Measurements from ENCODE around the gene MVB12B. TPM values are rescaled to one million over a fixed set of nuclear protein-coding genes. Genes with fewer than 3 reads are reported as not detected.

MVB12B gene
- polyA plus RNA-seq, 1 donor = 13.4 TPM

- Histone ChIP-seq H3K27ac (ENCODE audit: low read length) (no peak overlapping the region), H3K9me3 (ENCODE audit: control insufficient read depth, low read depth, low read length) (no peaks in the 10 kb centered on the region), H3K4me1 (ENCODE audit: control insufficient read depth, insufficient read depth, low read length) (no peaks in the 10 kb centered on the region), H3K36me3 (ENCODE audit: control insufficient read depth, insufficient read depth, low read length) (peaks cover 7% of the 10 kb centered on the region), H3K4me3 (ENCODE audit: low read length) (no peak overlapping the region), H3K27me3 (ENCODE audit: control insufficient read depth, insufficient read depth, low read length) (no peaks in the 10 kb centered on the region)
- WGBS (ENCODE audit: insufficient coverage, low lambda C conversion rate) = 96% methylated on average over 5 of the region's 10 CpGs
- no peak for DNase-seq
Measured at GRCh38 chr9:126491949-126492348, 165.3 kb downstream of the MVB12B start.

- Histone ChIP-seq H3K4me1 (ENCODE audit: control insufficient read depth, insufficient read depth, low read length) (peaks cover 2% of the 10 kb centered on the region), H3K9me3 (ENCODE audit: control insufficient read depth, low read depth, low read length) (no peaks in the 10 kb centered on the region), H3K27me3 (ENCODE audit: control insufficient read depth, insufficient read depth, low read length) (peaks cover under 1% of the 10 kb centered on the region), H3K36me3 (ENCODE audit: control insufficient read depth, insufficient read depth, low read length) (peaks cover 2% of the 10 kb centered on the region), H3K27ac (ENCODE audit: low read length) (no peak overlapping the region), H3K4me3 (ENCODE audit: low read length) (no peak overlapping the region)
- DNase-seq = no peak
- WGBS (ENCODE audit: insufficient coverage, low lambda C conversion rate) = no CpG with 5 or more reads among the region's 6 CpGs
Measured at GRCh38 chr9:126494264-126494663, 167.6 kb downstream of the MVB12B start.

- Histone ChIP-seq H3K27me3 (ENCODE audit: control insufficient read depth, insufficient read depth, low read length) (peaks cover 5% of the 10 kb centered on the region), H3K9me3 (ENCODE audit: control insufficient read depth, low read depth, low read length) (peaks cover 4% of the 10 kb centered on the region), H3K4me3 (ENCODE audit: low read length) (no peak overlapping the region), H3K4me1 (ENCODE audit: control insufficient read depth, insufficient read depth, low read length) (peaks cover 7% of the 10 kb centered on the region), H3K36me3 (ENCODE audit: control insufficient read depth, insufficient read depth, low read length) (peaks cover 2% of the 10 kb centered on the region), H3K27ac (ENCODE audit: low read length) (no peak overlapping the region)
- DNase-seq = no peak
- no CpG with 5 or more reads among the region's 1 CpG for WGBS (ENCODE audit: insufficient coverage, low lambda C conversion rate)
Measured at GRCh38 chr9:126494746-126495145, 168.1 kb downstream of the MVB12B start.

- Histone ChIP-seq H3K4me3 (ENCODE audit: low read length) (no peak overlapping the region), H3K27ac (ENCODE audit: low read length) (no peak overlapping the region), H3K9me3 (ENCODE audit: control insufficient read depth, low read depth, low read length) (peaks cover 7% of the 10 kb centered on the region), H3K27me3 (ENCODE audit: control insufficient read depth, insufficient read depth, low read length) (peaks cover 14% of the 10 kb centered on the region), H3K4me1 (ENCODE audit: control insufficient read depth, insufficient read depth, low read length) (peaks cover 10% of the 10 kb centered on the region), H3K36me3 (ENCODE audit: control insufficient read depth, insufficient read depth, low read length) (peaks cover 2% of the 10 kb centered on the region)
- WGBS (ENCODE audit: insufficient coverage, low lambda C conversion rate) = no CpG with 5 or more reads among the region's 7 CpGs
- DNase-seq = no peak
Measured at GRCh38 chr9:126495411-126496180, 169.0 kb downstream of the MVB12B start.

- Histone ChIP-seq H3K27me3 (ENCODE audit: control insufficient read depth, insufficient read depth, low read length) (peaks cover 17% of the 10 kb centered on the region), H3K36me3 (ENCODE audit: control insufficient read depth, insufficient read depth, low read length) (peaks cover 2% of the 10 kb centered on the region), H3K4me3 (ENCODE audit: low read length) (no peak overlapping the region), H3K9me3 (ENCODE audit: control insufficient read depth, low read depth, low read length) (peaks cover 7% of the 10 kb centered on the region), H3K27ac (ENCODE audit: low read length) (no peak overlapping the region), H3K4me1 (ENCODE audit: control insufficient read depth, insufficient read depth, low read length) (peaks cover 13% of the 10 kb centered on the region)
- DNase-seq = no peak
- WGBS (ENCODE audit: insufficient coverage, low lambda C conversion rate) = no CpG with 5 or more reads among the region's 3 CpGs
Measured at GRCh38 chr9:126496181-126496576, 169.6 kb downstream of the MVB12B start.

GRCh38 chr9:126496781-126497659 lies 170.4 kb downstream of the MVB12B start:
- no peak for DNase-seq
- no peak overlapping the region for H3K27ac ChIP-seq (ENCODE audit: low read length)
- H3K9me3 ChIP-seq (ENCODE audit: control insufficient read depth, low read depth, low read length) = peaks cover 7% of the 10 kb centered on the region
- peaks cover 13% of the 10 kb centered on the region for H3K4me1 ChIP-seq (ENCODE audit: control insufficient read depth, insufficient read depth, low read length)
- H3K4me3 ChIP-seq (ENCODE audit: low read length) = no peak overlapping the region
- no CpG with 5 or more reads among the region's 15 CpGs for WGBS (ENCODE audit: insufficient coverage, low lambda C conversion rate)
- peaks cover 2% of the 10 kb centered on the region for H3K36me3 ChIP-seq (ENCODE audit: control insufficient read depth, insufficient read depth, low read length)
- H3K27me3 ChIP-seq (ENCODE audit: control insufficient read depth, insufficient read depth, low read length) = peaks cover 17% of the 10 kb centered on the region

GRCh38 chr9:126497660-126498275 lies 171.1 kb downstream of the MVB12B start:
- Histone ChIP-seq H3K4me3 (ENCODE audit: low read length) (no peak overlapping the region), H3K27me3 (ENCODE audit: control insufficient read depth, insufficient read depth, low read length) (peaks cover 17% of the 10 kb centered on the region), H3K27ac (ENCODE audit: low read length) (no peak overlapping the region), H3K4me1 (ENCODE audit: control insufficient read depth, insufficient read depth, low read length) (peaks cover 13% of the 10 kb centered on the region), H3K36me3 (ENCODE audit: control insufficient read depth, insufficient read depth, low read length) (peaks cover 2% of the 10 kb centered on the region), H3K9me3 (ENCODE audit: control insufficient read depth, low read depth, low read length) (peaks cover 7% of the 10 kb centered on the region)
- no peak for DNase-seq
- no CpG with 5 or more reads among the region's 21 CpGs for WGBS (ENCODE audit: insufficient coverage, low lambda C conversion rate)

- peaks cover 7% of the 10 kb centered on the region for H3K9me3 ChIP-seq (ENCODE audit: control insufficient read depth, low read depth, low read length)
- no peak for DNase-seq
- no CpG with 5 or more reads among the region's 8 CpGs for WGBS (ENCODE audit: insufficient coverage, low lambda C conversion rate)
- H3K4me1 ChIP-seq (ENCODE audit: control insufficient read depth, insufficient read depth, low read length) = peaks cover 13% of the 10 kb centered on the region
- no peak overlapping the region for H3K27ac ChIP-seq (ENCODE audit: low read length)
- H3K27me3 ChIP-seq (ENCODE audit: control insufficient read depth, insufficient read depth, low read length) = peaks cover 17% of the 10 kb centered on the region
- H3K4me3 ChIP-seq (ENCODE audit: low read length) = no peak overlapping the region
- peaks cover 4% of the 10 kb centered on the region for H3K36me3 ChIP-seq (ENCODE audit: control insufficient read depth, insufficient read depth, low read length)
Measured at GRCh38 chr9:126498331-126498730, 171.7 kb downstream of the MVB12B start.

GRCh38 chr9:126499005-126499910 lies 172.6 kb downstream of the MVB12B start:
- Histone ChIP-seq H3K4me3 (ENCODE audit: low read length) (peak overlapping the region; percentile 31), H3K27me3 (ENCODE audit: control insufficient read depth, insufficient read depth, low read length) (peaks cover 17% of the 10 kb centered on the region), H3K9me3 (ENCODE audit: control insufficient read depth, low read depth, low read length) (peaks cover 7% of the 10 kb centered on the region), H3K27ac (ENCODE audit: low read length) (no peak overlapping the region), H3K36me3 (ENCODE audit: control insufficient read depth, insufficient read depth, low read length) (peaks cover 13% of the 10 kb centered on the region), H3K4me1 (ENCODE audit: control insufficient read depth, insufficient read depth, low read length) (peaks cover 13% of the 10 kb centered on the region)
- DNase-seq = peak in 1 of 2 donors; percentile 53
- no CpG with 5 or more reads among the region's 46 CpGs for WGBS (ENCODE audit: insufficient coverage, low lambda C conversion rate)

Measured in large intestine (tissue), 3 donors.